ENCODE results near the gene SPIB.

Gene SPIB

DNA sequence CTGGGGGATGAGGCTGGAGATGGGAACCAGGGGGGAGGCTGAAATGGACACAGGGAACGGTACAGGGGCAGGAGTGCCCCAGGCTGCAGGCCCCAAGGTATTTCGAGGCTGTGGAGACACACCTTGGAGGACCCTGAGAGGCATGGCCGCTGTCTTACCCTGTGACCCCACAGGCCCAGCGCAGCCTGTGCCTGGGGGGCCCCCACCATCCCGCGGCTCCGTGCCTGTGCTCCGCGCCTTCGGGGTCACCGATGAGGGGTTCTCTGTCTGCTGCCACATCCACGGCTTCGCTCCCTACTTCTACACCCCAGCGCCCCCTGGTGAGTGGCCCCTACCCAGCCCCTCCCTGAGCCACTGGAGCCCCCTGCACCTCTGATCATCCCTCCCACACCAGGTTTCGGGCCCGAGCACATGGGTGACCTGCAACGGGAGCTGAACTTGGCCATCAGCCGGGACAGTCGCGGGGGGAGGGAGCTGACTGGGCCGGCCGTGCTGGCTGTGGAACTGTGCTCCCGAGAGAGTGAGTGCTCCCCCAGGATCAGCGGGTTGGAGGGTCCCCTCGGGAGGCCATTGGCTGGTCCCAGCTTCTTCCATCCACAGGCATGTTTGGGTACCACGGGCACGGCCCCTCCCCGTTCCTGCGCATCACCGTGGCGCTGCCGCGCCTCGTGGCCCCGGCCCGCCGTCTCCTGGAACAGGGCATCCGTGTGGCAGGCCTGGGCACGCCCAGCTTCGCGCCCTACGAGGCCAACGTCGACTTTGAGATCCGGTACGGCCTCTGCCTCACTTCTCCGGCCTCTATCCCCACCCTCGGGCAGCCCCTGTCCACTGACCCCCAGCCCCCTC is 16.9 kb upstream of the SPIB start:
- TF ChIP-seq, protein P1, sequence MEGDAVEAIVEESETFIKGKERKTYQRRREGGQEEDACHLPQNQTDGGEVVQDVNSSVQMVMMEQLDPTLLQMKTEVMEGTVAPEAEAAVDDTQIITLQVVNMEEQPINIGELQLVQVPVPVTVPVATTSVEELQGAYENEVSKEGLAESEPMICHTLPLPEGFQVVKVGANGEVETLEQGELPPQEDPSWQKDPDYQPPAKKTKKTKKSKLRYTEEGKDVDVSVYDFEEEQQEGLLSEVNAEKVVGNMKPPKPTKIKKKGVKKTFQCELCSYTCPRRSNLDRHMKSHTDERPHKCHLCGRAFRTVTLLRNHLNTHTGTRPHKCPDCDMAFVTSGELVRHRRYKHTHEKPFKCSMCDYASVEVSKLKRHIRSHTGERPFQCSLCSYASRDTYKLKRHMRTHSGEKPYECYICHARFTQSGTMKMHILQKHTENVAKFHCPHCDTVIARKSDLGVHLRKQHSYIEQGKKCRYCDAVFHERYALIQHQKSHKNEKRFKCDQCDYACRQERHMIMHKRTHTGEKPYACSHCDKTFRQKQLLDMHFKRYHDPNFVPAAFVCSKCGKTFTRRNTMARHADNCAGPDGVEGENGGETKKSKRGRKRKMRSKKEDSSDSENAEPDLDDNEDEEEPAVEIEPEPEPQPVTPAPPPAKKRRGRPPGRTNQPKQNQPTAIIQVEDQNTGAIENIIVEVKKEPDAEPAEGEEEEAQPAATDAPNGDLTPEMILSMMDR (IDR thresholded peaks at IDR 0.05; ENCODE audit: low read depth, low read length), result peak; percentile 17; the same call in 1 of the 2 replicates
- no peak for TF ChIP-seq EZH2phosphoT487 (IDR thresholded peaks at IDR 0.05; ENCODE audit: low read depth)
- no peak overlapping the region for H3K9ac ChIP-seq (ENCODE audit: low read length)
- H3K4me3 ChIP-seq (ENCODE audit: low read length), result no peak overlapping the region
- 0 out of 2 replicates have a peak, but pooled peaks cover 7% of the 10 kb centered on the region for H4K20me1 ChIP-seq (ENCODE audit: insufficient read depth, low read length)
- H3K4me1 ChIP-seq (ENCODE audit: low read length), result no peaks in the 10 kb centered on the region
- peaks cover 32% of the 10 kb centered on the region for H3K79me2 ChIP-seq (ENCODE audit: low read length)
- no peak overlapping the region for H2AFZ ChIP-seq (ENCODE audit: low read depth, low read length)
- no peak overlapping the region for H3K4me2 ChIP-seq (ENCODE audit: low read length)
- no peaks in the 10 kb centered on the region for H3K9me3 ChIP-seq (ENCODE audit: insufficient read depth, low read length)
- no peak overlapping the region for H3K27ac ChIP-seq (ENCODE audit: low read length)
- peaks cover 52% of the 10 kb centered on the region for H3K36me3 ChIP-seq (replicated peaks; ENCODE audit: low read depth, low read length)
- no peaks in the 10 kb centered on the region for H3K27me3 ChIP-seq (ENCODE audit: low read depth, low read length)

DNA sequence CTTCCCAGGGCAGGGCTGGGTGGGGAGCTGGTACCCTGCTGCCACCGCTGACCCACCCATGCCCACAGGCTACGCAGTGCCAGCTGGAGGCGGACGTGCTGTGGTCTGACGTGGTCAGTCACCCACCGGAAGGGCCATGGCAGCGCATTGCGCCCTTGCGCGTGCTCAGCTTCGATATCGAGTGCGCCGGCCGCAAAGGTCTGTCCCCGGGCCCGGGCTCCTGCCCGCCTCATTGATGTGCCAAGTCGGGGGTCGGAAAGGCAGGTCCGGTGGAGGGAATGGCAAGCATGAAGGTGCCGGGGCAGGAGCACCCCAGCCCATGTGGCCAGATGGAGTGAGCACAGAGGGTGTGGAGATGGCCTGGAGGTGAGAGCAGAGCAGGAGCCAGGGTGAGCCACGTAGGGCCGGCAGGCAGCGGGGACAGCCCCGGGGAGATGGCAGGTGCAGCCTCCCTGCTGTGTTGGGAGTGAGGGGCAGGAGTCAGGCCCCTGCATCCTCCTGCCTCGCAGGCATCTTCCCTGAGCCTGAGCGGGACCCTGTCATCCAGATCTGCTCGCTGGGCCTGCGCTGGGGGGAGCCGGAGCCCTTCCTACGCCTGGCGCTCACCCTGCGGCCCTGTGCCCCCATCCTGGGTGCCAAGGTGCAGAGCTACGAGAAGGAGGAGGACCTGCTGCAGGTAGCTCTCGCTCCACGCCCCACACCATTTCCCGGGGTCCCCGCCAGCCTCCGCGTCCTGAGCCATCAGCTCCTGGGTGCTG is 16.0 kb upstream of the SPIB start:
- Histone ChIP-seq H3K4me2 (ENCODE audit: low read length) (no peak overlapping the region), H4K20me1 (ENCODE audit: insufficient read depth, low read length) (0 out of 2 replicates have a peak, but pooled peaks cover 6% of the 10 kb centered on the region), H3K27ac (ENCODE audit: low read length) (no peak overlapping the region), H3K4me3 (ENCODE audit: low read length) (no peak overlapping the region), H3K9me3 (ENCODE audit: insufficient read depth, low read length) (no peaks in the 10 kb centered on the region), H3K79me2 (ENCODE audit: low read length) (peaks cover 24% of the 10 kb centered on the region), H3K9ac (ENCODE audit: low read length) (no peak overlapping the region), H3K4me1 (ENCODE audit: low read length) (no peaks in the 10 kb centered on the region), H3K27me3 (ENCODE audit: low read depth, low read length) (no peaks in the 10 kb centered on the region), H3K36me3 (replicated peaks; ENCODE audit: low read depth, low read length) (peaks cover 56% of the 10 kb centered on the region), H2AFZ (ENCODE audit: low read depth, low read length) (no peak overlapping the region)
- TF ChIP-seq, protein P1 (IDR thresholded peaks at IDR 0.05; ENCODE audit: low read depth, low read length), result no peak
- TF ChIP-seq EZH2phosphoT487 (IDR thresholded peaks at IDR 0.05; ENCODE audit: low read depth), result no peak

- Histone ChIP-seq H3K36me3 (replicated peaks; ENCODE audit: low read depth, low read length) (peaks cover 72% of the 10 kb centered on the region), H4K20me1 (ENCODE audit: insufficient read depth, low read length) (no peaks in the 10 kb centered on the region)
Observed at GRCh38 chr19:50406156-50406820, 12.4 kb upstream of the SPIB start.

More at GRCh38 chr19:50406156-50406820, 12.4 kb upstream of the SPIB start:
- Histone ChIP-seq H3K4me1 (ENCODE audit: low read length) (no peaks in the 10 kb centered on the region), H3K79me2 (ENCODE audit: low read length) (peaks cover 4% of the 10 kb centered on the region; the same call in 1 of the 2 replicates), H3K9me3 (ENCODE audit: insufficient read depth, low read length) (no peaks in the 10 kb centered on the region), H3K4me3 (ENCODE audit: low read length) (no peak overlapping the region), H2AFZ (ENCODE audit: low read depth, low read length) (no peak overlapping the region), H3K9ac (ENCODE audit: low read length) (no peak overlapping the region), H3K27ac (ENCODE audit: low read length) (no peak overlapping the region), H3K27me3 (ENCODE audit: low read depth, low read length) (no peaks in the 10 kb centered on the region), H3K4me2 (ENCODE audit: low read length) (no peak overlapping the region)
- no peak for TF ChIP-seq EZH2phosphoT487 (IDR thresholded peaks at IDR 0.05; ENCODE audit: low read depth)
- TF ChIP-seq, protein P1 (IDR thresholded peaks at IDR 0.05; ENCODE audit: low read depth, low read length), result no peak

All from OCI-LY3 (cell line).